SKM-1 (cell line): ENCODE results near the gene RTN4R.
"Not testable (repeated sequence)": the region's sequence is repeated elsewhere in the genome, so short reads cannot be mapped to it uniquely, and the experiment has no call there.

ENCODE experiments used
- DNase-seq: peaks from one replicate; lab custom pipeline; 2025; ENCODE audit not compliant: unreplicated experiment; lab: John Stamatoyannopoulos, UW

RTN4R gene

DNA sequence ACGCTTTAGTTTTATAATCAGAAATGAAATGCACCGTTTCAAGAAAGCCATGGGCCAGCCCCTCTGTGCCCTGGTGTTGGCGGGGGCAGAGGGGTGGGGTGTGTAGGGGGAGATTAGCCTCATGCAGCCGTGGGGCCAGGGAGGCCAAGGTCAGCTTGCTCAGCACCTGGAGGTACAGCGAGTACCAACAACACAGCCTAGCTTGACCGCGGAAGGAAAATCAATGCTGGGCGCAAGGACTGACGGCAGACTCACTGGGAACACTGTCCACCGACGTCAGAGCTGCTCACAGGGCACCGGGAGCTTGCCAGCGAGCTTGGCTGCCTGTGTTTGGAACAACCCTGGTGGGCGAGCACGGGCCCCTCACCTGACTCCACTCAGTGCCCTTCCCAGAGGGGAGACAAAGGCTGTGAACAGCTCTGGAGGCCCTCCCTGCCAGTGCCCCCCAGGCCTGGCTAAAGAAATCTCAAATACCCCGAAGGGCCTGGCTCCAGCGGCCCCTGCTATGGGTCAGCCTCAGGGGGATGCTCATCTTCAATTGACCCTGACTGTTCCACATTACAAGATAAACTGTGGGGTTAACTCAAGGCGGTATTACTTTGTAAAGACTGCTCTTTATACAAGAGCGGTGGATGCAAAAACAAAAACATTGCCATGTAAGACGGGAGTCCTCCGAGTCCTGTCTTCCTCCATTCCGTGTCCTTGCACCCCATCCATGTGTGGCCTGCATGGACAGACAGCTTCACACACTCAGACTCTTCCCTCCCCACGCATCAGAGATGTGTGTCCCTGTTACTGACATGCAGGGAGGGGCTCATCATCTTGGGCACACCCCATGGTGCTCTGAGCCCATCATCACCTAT lies 21.3 kb upstream of the RTN4R start:
- not testable (repeated sequence) for DNase-seq

DNA sequence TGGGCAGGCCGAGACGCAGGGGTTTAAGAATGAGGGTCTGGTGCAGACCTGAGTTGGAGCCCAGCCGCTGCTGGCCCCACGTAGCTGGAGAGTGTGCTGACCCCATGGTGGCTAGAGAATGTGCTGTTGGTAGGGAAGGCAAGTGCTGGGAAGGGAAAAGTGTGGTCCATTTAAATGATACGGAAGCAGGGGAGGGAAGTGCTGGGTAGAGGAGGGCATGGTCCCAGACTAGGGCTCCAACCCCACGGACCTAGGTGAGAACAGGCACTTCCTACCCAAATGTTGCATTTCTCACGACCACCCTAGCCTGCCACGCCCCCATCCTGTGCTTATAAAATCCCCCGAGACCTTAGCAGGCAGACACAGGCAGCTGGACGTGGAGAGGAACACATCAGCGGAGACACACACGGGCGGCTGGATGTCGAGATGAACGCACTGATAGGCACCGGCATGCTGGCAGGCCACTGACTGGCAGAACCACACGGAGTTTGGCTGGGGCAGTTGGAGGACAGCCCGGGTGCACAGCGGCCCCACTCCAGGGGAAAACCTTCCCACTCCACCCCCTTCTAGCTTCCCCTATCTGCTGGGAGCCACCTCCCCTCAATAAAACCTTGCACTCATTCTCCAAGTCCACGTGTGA lies 18.8 kb upstream of the RTN4R start:
- DNase-seq: not testable (repeated sequence)

DNA sequence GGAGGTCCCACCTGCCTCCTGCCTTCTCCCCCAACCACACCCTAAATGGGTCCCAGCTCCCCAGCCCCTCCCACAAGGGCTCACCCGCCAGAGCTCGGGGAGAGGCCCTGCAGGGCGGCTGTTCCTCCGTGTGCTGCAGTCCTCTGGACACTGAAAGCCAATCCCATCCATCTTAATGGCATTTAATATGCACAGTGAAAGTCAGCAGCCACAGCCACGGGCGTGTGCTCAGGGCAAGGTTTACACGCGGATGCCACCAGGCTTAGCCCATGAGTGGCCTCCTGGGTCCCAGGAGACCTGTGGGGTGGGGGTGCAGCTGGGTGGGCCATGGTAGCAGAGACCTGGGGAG lies 18.2 kb upstream of the RTN4R start:
- not testable (repeated sequence) for DNase-seq

- not testable (repeated sequence) for DNase-seq
Measured at GRCh38 chr22:20285473-20286311, 17.6 kb upstream of the RTN4R start.

DNA sequence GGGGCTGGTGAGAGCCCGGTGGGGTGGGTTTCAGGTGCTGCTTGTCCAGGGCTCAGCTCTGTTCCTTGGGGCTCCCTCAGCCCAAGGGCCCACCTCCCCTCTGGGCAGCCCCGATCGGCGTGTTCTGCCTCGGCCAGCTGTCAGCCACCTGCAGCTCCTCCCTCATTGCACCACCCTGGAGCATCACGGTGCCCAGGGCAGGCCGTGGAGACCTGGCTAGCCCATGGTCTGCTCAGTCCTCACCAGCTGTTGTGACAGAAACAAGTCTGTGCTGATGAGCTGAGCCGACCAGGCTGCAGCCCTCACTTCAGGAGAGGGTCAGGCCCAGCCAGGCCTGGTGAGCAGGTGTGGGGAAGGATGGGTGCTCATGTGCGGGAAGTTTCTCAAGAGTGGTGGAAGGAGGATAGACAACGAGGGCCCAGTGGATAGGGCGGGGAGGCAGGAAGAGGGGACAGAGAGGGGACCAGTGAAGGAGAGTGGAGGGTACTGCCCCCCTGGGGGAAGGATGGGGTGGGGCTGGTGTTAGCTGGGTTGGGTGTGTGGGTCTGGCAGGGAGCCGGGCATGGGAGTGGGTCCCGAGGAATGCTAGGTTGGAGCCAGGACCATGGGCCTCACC lies 16.5 kb upstream of the RTN4R start:
- DNase-seq: no peak

- DNase-seq: no peak
Measured at GRCh38 chr22:20283674-20284066, 15.6 kb upstream of the RTN4R start.

GRCh38 chr22:20282901-20283673 lies 15.0 kb upstream of the RTN4R start:
- DNase-seq: no peak

DNA sequence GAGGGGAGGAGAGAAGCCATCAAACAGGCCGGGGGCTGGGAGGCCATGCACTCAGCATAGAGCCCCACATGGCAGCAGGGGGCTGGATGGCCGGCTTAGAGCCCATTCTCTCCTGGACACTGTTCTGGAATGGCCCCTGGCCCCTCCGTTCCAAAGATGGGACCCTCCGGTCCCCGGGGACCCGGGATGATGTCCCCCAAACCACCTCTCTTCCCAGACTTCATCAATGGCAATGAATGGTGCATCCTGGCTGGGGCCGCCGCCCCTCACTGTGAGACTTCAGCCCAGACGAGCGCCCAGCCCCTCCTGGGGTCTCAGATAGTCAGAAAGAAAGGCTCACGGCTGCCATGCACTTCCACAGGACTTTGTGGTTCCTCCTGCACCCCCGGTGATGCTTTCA lies 13.8 kb upstream of the RTN4R start:
- DNase-seq: no peak

GRCh38 chr22:20281473-20281872 lies 13.4 kb upstream of the RTN4R start:
- DNase-seq: not testable (repeated sequence)

- DNase-seq: no peak
Measured at GRCh38 chr22:20280866-20281265, 12.7 kb upstream of the RTN4R start.

DNA sequence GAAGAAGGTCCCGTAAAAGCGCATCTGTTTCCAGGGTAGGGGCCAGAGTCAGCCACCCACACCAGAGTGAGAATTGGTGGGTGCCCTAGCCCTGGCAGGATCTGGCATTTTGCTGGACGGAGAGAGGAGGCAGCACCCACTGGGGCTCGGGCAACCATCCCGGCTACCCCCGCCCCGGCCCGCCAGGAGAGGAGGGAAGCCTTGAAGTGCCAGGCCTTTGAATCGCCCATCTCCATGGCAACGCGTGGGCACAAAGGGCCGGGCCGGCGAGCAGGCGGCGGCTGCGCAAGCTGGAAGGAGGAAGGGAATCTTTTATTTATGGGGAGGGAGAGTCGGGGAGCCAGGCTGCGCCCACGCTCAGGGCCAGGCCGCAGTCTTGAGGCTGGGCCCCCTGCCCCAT lies 12.0 kb upstream of the RTN4R start:
- not testable (repeated sequence) for DNase-seq

- no peak for DNase-seq
Measured at GRCh38 chr22:20279662-20280134, 11.6 kb upstream of the RTN4R start.

DNA sequence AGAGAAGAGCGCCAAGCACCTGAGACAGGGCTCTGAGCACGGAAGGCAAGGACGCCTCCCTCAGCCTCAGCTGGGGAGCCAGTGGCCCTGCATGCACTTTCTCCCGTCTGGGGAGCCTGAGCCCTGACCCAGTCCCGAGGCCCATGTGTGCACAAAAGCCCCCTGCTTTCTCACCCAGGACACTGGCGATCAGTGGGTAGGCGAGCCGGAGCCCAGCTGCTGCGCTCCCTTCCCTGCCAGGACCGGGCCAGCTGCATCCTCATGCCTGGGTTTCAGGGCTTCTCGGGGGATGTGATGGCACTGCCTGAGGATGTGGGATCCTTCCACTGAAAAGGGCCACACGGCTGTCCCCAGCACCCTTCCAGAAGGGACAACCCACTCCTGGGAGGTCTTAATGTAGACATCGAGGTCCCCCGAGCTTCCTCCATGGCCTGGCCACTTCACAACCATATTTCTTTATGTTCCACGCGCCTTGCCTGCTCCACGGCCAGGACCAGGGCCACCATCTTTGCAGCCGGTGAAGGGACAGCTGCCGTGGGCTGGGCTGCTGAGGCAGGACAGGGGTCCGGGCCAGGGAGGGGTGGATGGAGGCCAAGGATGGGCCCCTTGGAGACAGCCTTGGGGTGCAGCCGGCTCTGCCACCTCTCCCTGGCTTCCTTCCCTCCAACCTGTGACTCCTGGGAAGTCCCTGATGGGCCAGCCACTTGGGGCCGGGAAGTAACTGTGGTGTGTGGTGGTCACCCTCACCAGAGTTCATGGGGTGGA lies 10.8 kb upstream of the RTN4R start:
- DNase-seq: not testable (repeated sequence)

DNA sequence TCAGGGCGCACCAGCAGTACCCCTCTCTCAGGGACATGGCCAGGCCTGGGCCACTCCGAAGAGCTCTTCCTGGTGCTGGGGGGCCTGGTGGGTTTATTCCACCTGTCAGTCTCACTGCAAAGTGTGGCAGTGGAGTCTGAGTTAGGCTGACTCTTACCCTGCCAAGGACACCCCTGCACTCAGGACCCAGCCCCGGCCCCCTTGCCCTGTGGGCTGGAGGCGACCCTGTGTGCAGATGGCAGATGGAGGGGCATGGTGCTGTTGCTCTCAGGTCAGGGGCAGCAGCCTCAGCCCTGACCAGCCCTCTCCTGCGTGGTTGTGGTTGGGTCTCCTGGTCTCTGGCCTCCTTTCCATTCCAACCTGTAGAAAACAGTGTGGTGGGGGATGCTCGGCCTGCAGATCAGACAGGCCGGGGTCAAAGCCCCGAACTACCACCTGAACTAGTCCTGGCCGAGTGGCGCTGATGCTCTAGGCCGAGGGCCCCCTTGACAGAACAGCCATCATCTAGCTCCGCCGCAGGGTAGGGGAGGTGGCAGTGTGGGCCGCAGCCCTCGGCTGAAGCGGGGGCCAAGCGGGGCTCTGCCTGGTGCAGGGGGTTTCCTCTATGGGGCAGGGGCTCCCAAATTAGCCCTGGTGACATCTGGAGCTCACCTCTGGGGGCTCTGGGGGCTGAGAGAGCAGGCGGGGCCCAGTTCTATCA lies 10.0 kb upstream of the RTN4R start:
- not testable (repeated sequence) for DNase-seq

DNA sequence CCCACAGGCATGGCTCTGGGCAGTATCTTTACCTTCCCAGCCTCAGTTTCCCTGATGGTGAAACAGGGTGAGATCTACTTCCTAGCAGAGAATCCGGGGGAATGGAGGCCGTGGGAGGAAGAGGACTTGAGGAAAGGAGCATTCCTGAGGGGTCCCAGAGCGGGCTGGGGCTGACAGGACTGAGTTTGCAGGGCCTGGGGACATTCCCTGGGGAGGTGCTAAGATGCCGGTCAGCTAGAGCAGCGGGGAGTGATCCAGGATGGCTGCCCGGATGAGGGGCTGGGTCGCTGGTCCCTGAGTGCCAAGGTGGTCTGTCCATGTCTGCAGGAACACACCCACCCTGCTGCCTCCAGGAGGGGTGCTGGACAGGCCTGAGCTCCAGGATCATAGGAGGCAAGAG lies 8.3 kb upstream of the RTN4R start:
- DNase-seq: no peak

DNA sequence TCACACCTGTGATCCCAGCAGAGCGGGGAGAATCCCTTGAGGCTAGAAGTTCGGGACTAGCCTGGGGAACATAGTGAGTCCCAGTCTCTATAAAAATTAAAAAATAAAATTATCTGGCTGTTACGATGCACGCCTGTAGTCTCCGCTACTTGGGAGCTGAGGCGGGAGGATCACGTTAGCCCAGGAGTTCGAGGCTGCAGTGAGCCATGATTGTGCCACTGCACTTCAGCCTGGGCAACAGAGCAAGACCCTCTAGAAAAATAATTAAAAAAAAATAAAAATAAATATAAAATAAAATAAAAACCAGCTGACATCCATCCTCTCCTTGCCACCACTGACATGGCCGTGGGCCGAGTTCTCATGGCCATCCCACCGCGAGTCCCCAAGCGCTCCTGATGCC lies 7.7 kb upstream of the RTN4R start:
- DNase-seq: no peak

DNA sequence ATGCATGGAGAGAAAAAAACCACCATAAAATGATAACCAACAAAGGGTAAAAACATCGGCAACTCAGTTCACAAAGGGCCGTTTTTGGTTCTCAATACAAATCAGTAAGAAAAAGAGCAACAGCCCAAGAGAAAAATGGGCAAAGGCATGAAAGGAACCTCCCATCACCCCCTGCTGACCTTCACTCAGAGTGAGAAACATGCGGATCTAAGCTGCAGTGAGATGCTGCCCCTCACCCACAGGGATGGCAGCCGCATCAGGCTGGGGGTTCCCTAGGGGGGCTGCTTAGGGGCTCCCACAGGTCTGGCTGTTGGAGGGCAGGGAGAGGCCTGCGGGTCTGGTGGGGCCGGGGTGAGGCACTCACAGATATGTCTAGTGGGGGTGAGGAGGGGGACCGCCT lies 7.2 kb upstream of the RTN4R start:
- DNase-seq: not testable (repeated sequence)

- DNase-seq: not testable (repeated sequence)
Measured at GRCh38 chr22:20274374-20274773, 6.3 kb upstream of the RTN4R start.

DNA sequence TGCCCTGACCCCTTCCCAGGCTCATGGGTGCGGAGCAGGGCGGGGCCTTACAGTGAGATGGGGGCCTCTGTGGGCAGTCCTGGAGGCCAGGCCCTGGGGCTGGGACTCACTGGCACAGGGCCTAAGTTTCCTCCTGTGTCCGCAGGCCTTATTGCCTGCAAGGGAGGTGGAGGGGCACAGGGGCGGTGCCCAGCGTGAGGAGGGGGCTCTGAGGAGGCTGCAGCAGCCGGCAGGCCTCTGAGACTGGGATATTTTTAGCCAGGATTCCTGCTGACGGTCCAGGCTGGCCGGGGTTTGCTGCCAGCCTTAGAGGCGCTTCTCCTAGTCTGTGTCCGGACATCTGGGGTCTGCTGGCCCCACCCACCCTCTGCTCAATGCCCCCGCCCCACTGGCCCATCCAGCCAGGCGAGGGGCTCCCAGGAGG lies 5.7 kb upstream of the RTN4R start:
- no peak for DNase-seq
